SIG-M5 (cell line): ENCODE data around the gene AP3S1.
"Not testable (repeated sequence)": the region's sequence is repeated elsewhere in the genome, so short reads cannot be mapped to it uniquely, and the experiment has no call there.

ENCODE experiments used
- DNase-seq: peaks from one replicate; lab custom pipeline; 2025; lab: John Stamatoyannopoulos, UW

The AP3S1 gene

GRCh38 chr5:115873392-115873791, 31.7 kb downstream of the AP3S1 start:
- DNase-seq = no peak

- no peak for DNase-seq
These were observed 33.7 kb downstream of the AP3S1 start for GRCh38 chr5:115875447-115875846.

GRCh38 chr5:115877342-115877741, 35.6 kb downstream of the AP3S1 start:
- not testable (repeated sequence) for DNase-seq

- not testable (repeated sequence) for DNase-seq
These were observed 40.7 kb downstream of the AP3S1 start for GRCh38 chr5:115882434-115882833.

- no peak for DNase-seq
These were observed 43.0 kb downstream of the AP3S1 start for GRCh38 chr5:115884704-115885103.

GRCh38 chr5:115885208-115885607, 43.5 kb downstream of the AP3S1 start:
- not testable (repeated sequence) for DNase-seq

- no peak for DNase-seq
These were observed 46.3 kb downstream of the AP3S1 start for GRCh38 chr5:115888027-115888426.

GRCh38 chr5:115892021-115892420, 50.3 kb downstream of the AP3S1 start:
- DNase-seq = no peak

GRCh38 chr5:115894342-115894741, 52.6 kb downstream of the AP3S1 start:
- DNase-seq = no peak

- DNase-seq = no peak
These were observed 54.1 kb downstream of the AP3S1 start for GRCh38 chr5:115895821-115896220.

- no peak for DNase-seq
These were observed 56.9 kb downstream of the AP3S1 start for GRCh38 chr5:115898656-115899055.

GRCh38 chr5:115907177-115907576, 65.4 kb downstream of the AP3S1 start:
- DNase-seq = no peak

- DNase-seq = not testable (repeated sequence)
These were observed 72.1 kb downstream of the AP3S1 start for GRCh38 chr5:115913623-115914400.

GRCh38 chr5:115920171-115920725, 78.5 kb downstream of the AP3S1 start:
- no peak for DNase-seq

GRCh38 chr5:115928578-115929407, 87.1 kb downstream of the AP3S1 start:
- not testable (repeated sequence) for DNase-seq

GRCh38 chr5:115930171-115930570, 88.4 kb downstream of the AP3S1 start:
- not testable (repeated sequence) for DNase-seq

- DNase-seq = no peak
These were observed 89.0 kb downstream of the AP3S1 start for GRCh38 chr5:115930630-115931337.

GRCh38 chr5:115932991-115933390, 91.3 kb downstream of the AP3S1 start:
- DNase-seq = no peak

GRCh38 chr5:115934388-115934974, 92.7 kb downstream of the AP3S1 start:
- no peak for DNase-seq

GRCh38 chr5:115936031-115936430, 94.3 kb downstream of the AP3S1 start:
- no peak for DNase-seq

- no peak for DNase-seq
These were observed 97.3 kb downstream of the AP3S1 start for GRCh38 chr5:115939059-115939458.
